A549 (cell line): ENCODE data around the gene CCR5AS.

Experiments used
- CHD4 ChIP-seq: fragments of 200-600 bp; sonication (generic); IDR thresholded peaks from 2 replicates; pipeline ENCODE4 v1.6.1; 2016; ENCODE audit warnings: antibody characterized with exemption, mild to moderate bottlenecking, borderline replicate concordance
- CTCF ChIP-seq: fragments of >200 bp; sonication (Bioruptor Twin); formaldehyde crosslinking; IDR thresholded peaks from 3 replicates; pipeline ENCODE4 v1.5.1; 2016
- ELK1 ChIP-seq: fragments of 150-350 bp; IDR thresholded peaks from 2 replicates; pipeline ENCODE4 v1.6.1; 2014; ENCODE audit warnings: low read depth, mild to moderate bottlenecking, low read length
- ESRRA ChIP-seq: fragments of 150-350 bp; IDR thresholded peaks from 2 replicates; pipeline ENCODE4 v1.6.1; 2014; ENCODE audit warnings: mild to moderate bottlenecking, low read length, borderline replicate concordance
- JUN ChIP-seq, 2 experiments: fragments of >200 bp; sonication (Bioruptor Twin); formaldehyde crosslinking; IDR thresholded peaks; 2 replicates in 1 of 2; 3 replicates in 1 of 2; pipeline ENCODE4 v1.6.1; 2016 to 2017
- JUNB ChIP-seq: fragments of >200 bp; sonication (Bioruptor Twin); formaldehyde crosslinking; IDR thresholded peaks from 2 replicates; pipeline ENCODE4 v1.6.1; 2016
- KDM5A ChIP-seq: fragments of 200-600 bp; sonication (generic); IDR thresholded peaks from 2 replicates; pipeline ENCODE4 v1.6.1; 2016; ENCODE audit warnings: antibody characterized with exemption, mild to moderate bottlenecking
- POLR2A ChIP-seq: IDR thresholded peaks from 2 replicates; pipeline ENCODE4 v1.6.1; 2012; ENCODE audit warnings: mild to moderate bottlenecking, low read length
- RFX5 ChIP-seq: fragments of 450-650 bp; IDR thresholded peaks from 2 replicates; pipeline ENCODE4 v1.7.1; 2014; ENCODE audit warnings: antibody characterized with exemption, mild to moderate bottlenecking, moderate library complexity
- SMC3 ChIP-seq: fragments of >200 bp; sonication (Bioruptor Twin); formaldehyde crosslinking; IDR thresholded peaks from 3 replicates; pipeline ENCODE4 v1.6.1; 2018; ENCODE audit warnings: inconsistent platforms
- TF ChIP-seq, protein P1 (sequence below): IDR thresholded peaks from 2 replicates; pipeline ENCODE4 v1.6.1; 2012
- TF ChIP-seq, protein P2 (sequence below): fragments of 200-600 bp; sonication (generic); IDR thresholded peaks from 2 replicates; pipeline ENCODE4 v1.6.1; 2016; ENCODE audit warnings: antibody characterized with exemption, mild to moderate bottlenecking, moderate library complexity

DNA sequence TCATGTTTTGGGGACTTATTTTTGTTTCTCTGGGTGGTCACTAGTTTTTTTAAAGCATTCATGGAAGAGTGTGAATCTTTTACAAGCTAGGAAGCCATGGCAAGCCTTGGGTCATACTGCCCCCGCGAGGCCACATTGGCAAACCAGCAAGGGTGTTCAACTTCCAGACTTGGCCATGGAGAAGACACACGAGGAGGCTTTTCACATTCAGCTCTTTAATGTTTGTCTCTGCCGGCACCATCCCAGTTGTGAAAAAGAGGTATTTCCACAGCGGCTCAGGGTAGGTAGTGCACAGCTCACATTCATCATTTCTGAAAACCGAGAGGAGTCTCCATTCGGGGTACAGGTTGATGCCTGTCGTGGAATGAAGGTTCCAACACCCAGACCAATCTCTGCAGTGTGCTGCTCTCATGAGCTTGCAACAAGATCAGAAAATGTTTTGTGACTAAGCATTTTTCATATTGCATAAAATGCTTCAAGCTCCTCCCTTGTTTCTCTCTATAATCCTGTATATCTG lies 28.4 kb downstream of the CCR5AS start:
- TF ChIP-seq CTCF (peak; percentile 63), POLR2A (no peak), SMC3 (peak; percentile 36; the same call in 2 of the 3 replicates), RFX5 (no peak), JUN (IDR thresholded peaks at IDR 0.05) (no peak), ELK1 (no peak), KDM5A (no peak), JUNB (no peak), CHD4 (no peak), ESRRA (no peak)
- TF ChIP-seq, protein P1, sequence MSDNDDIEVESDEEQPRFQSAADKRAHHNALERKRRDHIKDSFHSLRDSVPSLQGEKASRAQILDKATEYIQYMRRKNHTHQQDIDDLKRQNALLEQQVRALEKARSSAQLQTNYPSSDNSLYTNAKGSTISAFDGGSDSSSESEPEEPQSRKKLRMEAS = no peak
- TF ChIP-seq, protein P2, sequence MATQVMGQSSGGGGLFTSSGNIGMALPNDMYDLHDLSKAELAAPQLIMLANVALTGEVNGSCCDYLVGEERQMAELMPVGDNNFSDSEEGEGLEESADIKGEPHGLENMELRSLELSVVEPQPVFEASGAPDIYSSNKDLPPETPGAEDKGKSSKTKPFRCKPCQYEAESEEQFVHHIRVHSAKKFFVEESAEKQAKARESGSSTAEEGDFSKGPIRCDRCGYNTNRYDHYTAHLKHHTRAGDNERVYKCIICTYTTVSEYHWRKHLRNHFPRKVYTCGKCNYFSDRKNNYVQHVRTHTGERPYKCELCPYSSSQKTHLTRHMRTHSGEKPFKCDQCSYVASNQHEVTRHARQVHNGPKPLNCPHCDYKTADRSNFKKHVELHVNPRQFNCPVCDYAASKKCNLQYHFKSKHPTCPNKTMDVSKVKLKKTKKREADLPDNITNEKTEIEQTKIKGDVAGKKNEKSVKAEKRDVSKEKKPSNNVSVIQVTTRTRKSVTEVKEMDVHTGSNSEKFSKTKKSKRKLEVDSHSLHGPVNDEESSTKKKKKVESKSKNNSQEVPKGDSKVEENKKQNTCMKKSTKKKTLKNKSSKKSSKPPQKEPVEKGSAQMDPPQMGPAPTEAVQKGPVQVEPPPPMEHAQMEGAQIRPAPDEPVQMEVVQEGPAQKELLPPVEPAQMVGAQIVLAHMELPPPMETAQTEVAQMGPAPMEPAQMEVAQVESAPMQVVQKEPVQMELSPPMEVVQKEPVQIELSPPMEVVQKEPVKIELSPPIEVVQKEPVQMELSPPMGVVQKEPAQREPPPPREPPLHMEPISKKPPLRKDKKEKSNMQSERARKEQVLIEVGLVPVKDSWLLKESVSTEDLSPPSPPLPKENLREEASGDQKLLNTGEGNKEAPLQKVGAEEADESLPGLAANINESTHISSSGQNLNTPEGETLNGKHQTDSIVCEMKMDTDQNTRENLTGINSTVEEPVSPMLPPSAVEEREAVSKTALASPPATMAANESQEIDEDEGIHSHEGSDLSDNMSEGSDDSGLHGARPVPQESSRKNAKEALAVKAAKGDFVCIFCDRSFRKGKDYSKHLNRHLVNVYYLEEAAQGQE = no peak
